ENCODE results near the gene SMG7.
A peak's percentile ranks its signal among the peaks of the same experiment; 100 is the strongest.

Gene SMG7

GRCh38 chr1:183470147-183470960, 1.9 kb upstream of the SMG7 start:
- peak; percentile 62 for DNase-seq (ENCODE audit: low spot score)

DNA sequence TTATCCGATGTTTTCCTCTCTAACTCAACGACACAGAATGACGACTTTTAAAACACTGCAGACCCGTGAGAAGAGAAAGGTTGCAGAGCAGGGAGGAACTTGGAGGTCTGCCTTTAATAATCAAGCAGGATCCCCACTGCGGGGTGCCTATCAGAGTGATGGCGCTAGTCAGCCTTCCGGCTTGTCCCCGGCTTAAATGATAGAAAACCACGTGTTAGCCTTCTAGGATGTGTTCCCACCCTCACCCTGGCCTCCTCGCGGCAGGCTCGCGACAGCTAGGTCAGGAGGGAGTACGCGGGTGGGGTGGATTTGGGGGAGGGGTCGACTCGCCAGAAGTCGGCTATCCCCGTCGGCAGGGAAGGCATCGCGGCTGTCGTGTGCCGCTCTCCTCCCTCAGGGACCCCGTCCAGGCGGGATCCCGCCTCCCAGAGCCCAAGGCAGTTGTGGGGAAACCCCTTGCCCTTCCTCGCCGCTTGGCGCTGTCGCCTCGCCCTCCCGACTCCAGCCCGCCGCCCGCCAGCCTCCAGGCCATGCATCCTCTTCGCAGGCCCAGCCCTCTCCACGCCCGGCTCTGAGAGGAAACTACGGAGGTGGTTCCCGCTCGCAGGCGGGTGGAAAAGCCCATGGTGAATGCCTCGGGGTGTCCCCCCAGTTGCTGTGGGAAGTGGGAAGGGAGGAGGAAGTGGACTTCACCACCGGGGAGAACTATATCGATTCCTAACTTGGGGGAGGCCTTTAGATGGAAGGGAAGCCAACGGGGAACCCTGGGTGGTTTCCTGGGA, 1.1 kb upstream of the SMG7 start:
- peak; percentile 89 for DNase-seq (ENCODE audit: low spot score)

- DNase-seq (ENCODE audit: low spot score): peak; percentile 100
These were observed 384 bp upstream of the SMG7 start for GRCh38 chr1:183471743-183472487.

DNA sequence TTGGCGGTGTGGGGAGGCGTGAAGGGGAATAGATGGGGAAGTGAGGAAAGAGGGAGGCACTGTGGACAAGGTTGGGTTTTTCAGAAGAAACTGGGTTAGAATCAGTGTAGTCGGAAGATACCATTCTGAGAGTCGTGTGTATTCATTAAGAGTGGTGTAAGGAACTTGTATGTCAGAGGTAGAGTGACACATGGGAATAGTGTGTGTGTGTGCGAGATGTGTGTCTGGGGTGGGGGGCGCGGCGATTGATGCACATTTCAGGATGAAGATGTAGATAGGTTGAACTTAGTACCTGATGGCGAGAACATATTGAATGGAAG, 878 bp downstream of the SMG7 start:
- no peak for DNase-seq (ENCODE audit: low spot score)

GRCh38 chr1:183476081-183476480, 3.8 kb downstream of the SMG7 start:
- DNase-seq (ENCODE audit: low spot score): no peak

DNA sequence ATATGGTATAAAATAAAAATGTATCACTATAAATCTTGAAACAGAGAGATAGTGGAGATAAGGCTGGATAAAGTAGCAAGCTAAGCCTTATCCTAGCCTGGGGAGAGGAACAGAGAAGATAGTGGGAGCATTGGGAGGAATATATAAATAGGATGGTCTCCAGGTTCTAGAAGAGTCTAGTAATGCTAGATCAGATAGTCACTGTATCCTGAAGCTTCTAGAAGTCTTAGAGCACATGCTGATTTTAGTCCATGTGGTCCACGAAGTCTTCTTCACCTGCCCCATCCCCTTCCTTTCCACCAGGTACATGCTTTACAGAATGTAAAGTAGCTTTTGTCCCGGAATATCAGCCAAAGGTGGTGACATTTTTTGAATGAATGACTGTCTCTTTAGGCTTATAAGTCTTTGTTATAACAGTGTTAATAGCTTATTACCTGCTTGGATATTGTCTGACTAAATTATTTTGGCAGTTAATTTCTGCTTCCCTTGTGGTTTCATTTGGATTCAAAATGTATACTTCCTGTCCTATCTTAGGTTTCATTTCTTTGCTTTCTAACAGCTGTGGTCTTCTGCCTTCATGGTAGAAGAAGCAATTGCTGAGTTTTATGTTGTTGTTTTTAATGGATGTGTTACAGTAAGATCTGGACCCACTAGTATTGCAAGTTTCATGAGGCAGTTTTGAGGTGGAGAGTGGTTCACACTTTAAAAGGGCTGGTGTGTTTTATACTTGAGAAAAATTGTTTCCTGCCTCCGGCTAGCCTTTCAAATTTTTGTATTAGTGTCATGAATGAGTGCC, 5.9 kb downstream of the SMG7 start:
- no peak for DNase-seq (ENCODE audit: low spot score)

- DNase-seq (ENCODE audit: low spot score): no peak
These were observed 8.7 kb downstream of the SMG7 start for GRCh38 chr1:183480971-183481441.

DNA sequence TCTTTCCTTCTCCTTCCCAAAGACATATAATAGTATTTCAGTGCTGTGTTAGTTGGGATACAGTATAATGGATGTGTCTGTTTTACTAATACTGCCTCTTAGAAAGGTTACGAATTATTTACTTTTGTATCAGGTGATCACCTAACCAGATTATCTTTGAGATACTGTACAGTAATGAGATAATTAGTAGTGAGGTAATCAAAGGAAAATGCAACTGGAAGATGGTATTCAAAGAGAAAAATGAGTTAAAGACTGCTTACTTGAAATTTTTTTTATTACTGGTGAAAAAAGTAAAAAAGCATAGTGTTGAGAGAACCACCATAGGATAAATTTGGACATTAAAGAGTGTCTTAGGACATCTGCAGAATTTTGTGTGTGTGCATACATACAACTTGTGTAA, 10.9 kb downstream of the SMG7 start:
- DNase-seq (ENCODE audit: low spot score): no peak

DNA sequence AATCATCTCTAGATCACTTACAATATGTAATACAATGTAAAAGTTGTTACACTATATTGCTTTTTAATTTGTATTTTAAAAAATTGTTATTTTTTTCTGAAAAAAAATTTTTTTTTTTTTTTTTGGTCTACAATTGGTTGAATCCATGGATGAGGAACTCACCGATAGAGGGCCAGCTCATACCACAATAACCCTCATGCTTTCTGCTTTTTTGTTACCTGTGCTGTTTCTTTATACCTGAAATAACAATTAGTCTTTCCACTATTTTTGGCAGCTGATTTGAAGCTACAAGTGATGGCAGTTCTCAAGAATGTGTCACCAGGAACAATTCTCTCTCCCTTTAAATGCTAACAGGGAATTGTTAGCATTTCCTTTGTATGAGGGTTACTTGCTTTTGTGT, 12.0 kb downstream of the SMG7 start:
- DNase-seq (ENCODE audit: low spot score): no peak

- no peak for DNase-seq (ENCODE audit: low spot score)
These were observed 12.6 kb downstream of the SMG7 start for GRCh38 chr1:183484851-183485250.

DNA sequence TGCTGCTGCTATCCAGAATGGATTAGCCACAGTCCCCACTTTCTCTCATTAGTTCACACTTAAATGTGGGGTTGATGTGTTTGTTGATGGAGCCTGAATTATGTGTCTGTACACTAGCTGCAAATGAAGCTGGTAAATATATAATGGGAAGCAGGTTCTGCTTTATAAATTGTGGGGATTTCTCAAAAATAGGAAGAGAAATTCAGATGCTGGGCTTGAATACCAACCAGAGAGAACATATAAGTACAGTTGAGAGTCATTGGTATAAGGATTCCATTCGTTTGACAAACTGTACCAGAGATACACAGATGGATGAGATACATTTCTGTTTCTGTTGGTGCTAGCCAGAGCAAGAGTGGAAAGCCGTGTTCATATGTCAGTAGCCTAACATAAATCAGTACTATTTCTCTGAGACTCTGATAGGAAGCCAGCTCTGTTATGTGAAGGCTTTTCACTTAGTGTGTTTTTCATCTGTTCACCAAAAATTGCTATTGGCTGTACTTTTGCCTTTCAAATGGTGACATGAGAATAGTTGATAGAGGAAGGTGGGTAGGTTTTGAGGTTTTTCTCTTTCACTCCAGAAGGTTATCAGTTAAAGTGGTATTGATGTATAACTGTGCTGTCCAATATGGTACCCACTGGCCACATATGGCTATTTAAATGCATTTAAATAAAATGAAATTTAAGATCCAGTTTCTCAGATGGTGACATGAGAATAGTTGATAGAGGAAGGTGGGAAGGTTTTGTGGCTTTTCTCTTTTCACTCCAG, 15.6 kb downstream of the SMG7 start:
- DNase-seq (ENCODE audit: low spot score): no peak

GRCh38 chr1:183490932-183491331, 18.6 kb downstream of the SMG7 start:
- no peak for DNase-seq (ENCODE audit: low spot score)

GRCh38 chr1:183493540-183494245, 21.4 kb downstream of the SMG7 start:
- DNase-seq (ENCODE audit: low spot score): no peak

DNA sequence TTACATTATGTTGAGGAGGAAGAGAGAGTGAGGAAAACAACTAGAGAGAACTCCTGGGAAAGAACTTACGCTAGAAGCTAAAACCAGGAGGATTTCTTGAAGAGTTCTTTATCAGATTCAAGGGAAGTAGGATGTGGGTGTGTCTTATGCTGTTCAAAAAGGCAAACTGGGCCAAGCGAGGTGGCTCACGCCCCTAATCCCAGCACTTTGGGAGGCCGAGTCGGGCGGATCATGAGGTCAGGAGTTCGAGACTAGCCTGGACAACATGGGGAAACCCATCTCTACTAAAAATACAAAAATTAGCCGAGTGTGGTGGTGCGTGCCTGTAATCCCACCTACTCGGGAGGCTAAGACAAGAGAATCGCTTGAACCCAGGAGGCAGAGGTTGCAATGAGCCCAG, 23.1 kb downstream of the SMG7 start:
- DNase-seq (ENCODE audit: low spot score): no peak

DNA sequence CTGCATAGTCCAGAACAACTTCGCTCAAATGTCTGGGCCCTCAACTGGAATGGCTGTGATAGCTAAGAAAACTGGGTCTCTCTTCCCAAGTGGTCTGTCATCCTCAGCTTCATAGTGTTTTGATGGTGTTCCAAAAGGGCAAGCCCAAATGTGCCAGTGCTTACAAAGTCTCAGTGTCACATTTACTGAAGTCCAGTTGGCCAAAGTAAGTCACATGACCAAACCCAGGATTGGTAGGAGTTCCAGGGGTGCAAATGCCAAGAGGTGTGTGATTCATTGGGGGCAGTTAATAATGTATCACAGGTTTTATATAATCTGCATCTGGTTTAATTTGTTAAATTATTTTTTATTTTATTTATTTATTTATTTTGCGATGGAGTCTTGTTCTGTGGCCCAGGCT, 24.9 kb downstream of the SMG7 start:
- DNase-seq (ENCODE audit: low spot score): no peak

DNA sequence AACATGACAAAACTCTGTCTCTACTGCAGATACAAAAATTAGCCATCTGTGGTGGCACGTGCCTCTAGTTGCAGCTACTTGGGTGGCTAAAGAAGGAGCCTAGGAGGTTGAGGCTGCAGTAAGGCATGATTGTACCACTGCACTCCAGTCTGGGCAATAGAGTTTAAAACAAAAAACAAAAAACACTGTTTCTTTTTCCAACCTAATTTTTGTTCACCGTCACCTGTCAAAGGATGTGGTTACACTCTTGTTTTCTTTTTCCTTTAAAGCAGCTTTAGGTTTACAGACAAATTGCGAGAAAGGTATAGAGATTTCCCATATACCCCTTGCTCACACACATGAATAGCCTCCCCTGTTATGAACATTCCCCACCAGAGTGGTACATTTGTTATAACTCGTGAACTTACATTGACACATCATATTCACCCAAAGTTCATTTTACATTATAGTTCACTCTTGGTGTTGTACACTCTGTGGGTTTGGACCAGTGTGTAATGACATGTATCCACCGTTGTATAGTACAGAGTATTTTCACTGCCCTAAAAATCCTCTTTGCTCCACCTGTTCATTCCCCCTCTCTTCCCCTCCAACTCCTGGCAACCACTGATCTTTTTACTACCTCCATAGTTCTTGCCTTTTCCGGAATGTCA, 26.2 kb downstream of the SMG7 start:
- DNase-seq (ENCODE audit: low spot score): no peak

- DNase-seq (ENCODE audit: low spot score): no peak
These were observed 33.3 kb downstream of the SMG7 start for GRCh38 chr1:183505454-183506089.

DNA sequence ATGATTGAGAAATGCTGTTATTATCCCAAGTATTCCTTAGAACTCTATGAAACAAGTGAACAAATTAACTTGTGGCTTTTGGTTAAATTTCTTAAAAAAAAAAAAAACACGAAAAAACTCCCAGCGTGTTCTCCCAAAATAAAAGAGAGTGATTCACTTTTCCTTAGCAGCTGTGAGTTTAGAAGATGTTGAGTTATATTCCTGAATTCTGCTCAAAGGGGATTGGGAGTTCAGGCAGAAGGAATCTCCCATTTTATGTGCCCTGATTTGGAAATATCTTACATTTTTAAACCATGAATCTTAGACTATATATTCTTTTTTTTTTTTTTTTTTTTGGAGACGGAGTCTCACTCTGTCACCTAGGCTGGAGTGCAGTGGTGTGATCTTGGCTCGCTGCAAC, 34.3 kb downstream of the SMG7 start:
- no peak for DNase-seq (ENCODE audit: low spot score)

- DNase-seq (ENCODE audit: low spot score): no peak
These were observed 36.4 kb downstream of the SMG7 start for GRCh38 chr1:183508694-183509093.

Measured in SK-N-DZ (cell line).